Endothelial cell (in vitro differentiated cells): ENCODE data around the gene NMNAT1. TPM values are rescaled to one million over a fixed set of nuclear protein-coding genes. Genes with fewer than 3 reads are reported as not detected.
"Not testable (repeated sequence)": the region's sequence is repeated elsewhere in the genome, so short reads cannot be mapped to it uniquely, and the experiment has no call there.

ENCODE experiments used
- DNase-seq: peaks from one replicate; pipeline ENCODE4 v3.0.0; 2021; ENCODE audit warnings: low spot score
- H3K27ac Mint-ChIP-seq: one replicate; pipeline ENCODE4 v1.8.0; 2021; ENCODE audit warnings: mixed read lengths, inconsistent platforms; ENCODE audit not compliant: unreplicated experiment
- H3K27me3 Mint-ChIP-seq: one replicate; pipeline ENCODE4 v1.8.0; 2021; ENCODE audit warnings: mild to moderate bottlenecking, moderate library complexity, mixed read lengths, inconsistent platforms; ENCODE audit not compliant: unreplicated experiment
- H3K36me3 Mint-ChIP-seq: one replicate; pipeline ENCODE4 v1.8.0; 2021; ENCODE audit warnings: mild to moderate bottlenecking, low read depth, mixed read lengths, inconsistent platforms; ENCODE audit not compliant: unreplicated experiment
- H3K4me1 Mint-ChIP-seq: one replicate; pipeline ENCODE4 v1.8.0; 2021; ENCODE audit warnings: mild to moderate bottlenecking, mixed read lengths, inconsistent platforms; ENCODE audit not compliant: unreplicated experiment
- H3K4me3 Mint-ChIP-seq: one replicate; pipeline ENCODE4 v1.8.0; 2021; ENCODE audit warnings: mild to moderate bottlenecking, mixed read lengths, inconsistent platforms; ENCODE audit not compliant: unreplicated experiment
- H3K9me3 Mint-ChIP-seq: one replicate; pipeline ENCODE4 v1.8.0; 2021; ENCODE audit warnings: mixed read lengths, inconsistent platforms; ENCODE audit not compliant: unreplicated experiment
- total RNA-seq: library from RNA; stranded (reverse); fragmentation: NEBNext Ultra II Directional; extraction: Animal tissue kit (Norgen Biotek cat#: 25700); gene quantifications from one replicate; pipeline ENCODE4 v1.2.1, GENCODE V29; 2021; ENCODE audit not compliant: unreplicated experiment
- TF ChIP-seq, protein P1 (sequence below): fragments of 200-600 bp; sonication (generic); IDR thresholded peaks from one replicate; pipeline ENCODE4 v1.5.0; 2021; ENCODE audit warnings: antibody characterized with exemption; ENCODE audit not compliant: unreplicated experiment

The NMNAT1 gene
- total RNA-seq, 1 donor from 2014 or later, result 15.9 TPM

DNA sequence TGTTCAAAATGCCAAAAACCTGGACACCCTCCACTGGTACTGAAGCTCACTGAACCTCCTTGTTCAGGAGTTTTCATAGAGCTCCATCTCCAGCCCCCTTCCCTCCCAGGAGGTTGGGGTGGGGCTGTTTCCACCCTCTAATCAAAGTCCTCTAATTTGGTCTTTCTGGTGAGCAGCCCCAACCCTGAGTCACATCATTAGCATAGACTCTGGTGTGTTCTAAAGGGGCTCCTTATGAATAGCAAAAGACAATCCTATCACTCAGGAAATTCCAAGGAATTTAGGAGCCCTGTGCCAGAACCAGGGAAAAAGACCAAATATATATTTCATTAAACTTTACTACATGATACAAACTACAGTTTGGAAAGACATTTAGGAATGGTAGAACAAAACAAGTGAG lies 76.3 kb downstream of the NMNAT1 start:
- H3K27ac Mint-ChIP-seq, result no peak overlapping the region
- DNase-seq, result no peak
- no peak overlapping the region for H3K4me3 Mint-ChIP-seq
- H3K36me3 Mint-ChIP-seq, result no peaks in the 10 kb centered on the region
- TF ChIP-seq, protein P1, sequence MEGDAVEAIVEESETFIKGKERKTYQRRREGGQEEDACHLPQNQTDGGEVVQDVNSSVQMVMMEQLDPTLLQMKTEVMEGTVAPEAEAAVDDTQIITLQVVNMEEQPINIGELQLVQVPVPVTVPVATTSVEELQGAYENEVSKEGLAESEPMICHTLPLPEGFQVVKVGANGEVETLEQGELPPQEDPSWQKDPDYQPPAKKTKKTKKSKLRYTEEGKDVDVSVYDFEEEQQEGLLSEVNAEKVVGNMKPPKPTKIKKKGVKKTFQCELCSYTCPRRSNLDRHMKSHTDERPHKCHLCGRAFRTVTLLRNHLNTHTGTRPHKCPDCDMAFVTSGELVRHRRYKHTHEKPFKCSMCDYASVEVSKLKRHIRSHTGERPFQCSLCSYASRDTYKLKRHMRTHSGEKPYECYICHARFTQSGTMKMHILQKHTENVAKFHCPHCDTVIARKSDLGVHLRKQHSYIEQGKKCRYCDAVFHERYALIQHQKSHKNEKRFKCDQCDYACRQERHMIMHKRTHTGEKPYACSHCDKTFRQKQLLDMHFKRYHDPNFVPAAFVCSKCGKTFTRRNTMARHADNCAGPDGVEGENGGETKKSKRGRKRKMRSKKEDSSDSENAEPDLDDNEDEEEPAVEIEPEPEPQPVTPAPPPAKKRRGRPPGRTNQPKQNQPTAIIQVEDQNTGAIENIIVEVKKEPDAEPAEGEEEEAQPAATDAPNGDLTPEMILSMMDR, result no peak
- H3K9me3 Mint-ChIP-seq, result no peaks in the 10 kb centered on the region
- no peaks in the 10 kb centered on the region for H3K27me3 Mint-ChIP-seq
- no peaks in the 10 kb centered on the region for H3K4me1 Mint-ChIP-seq

GRCh38 chr1:10020086-10020485 lies 76.8 kb downstream of the NMNAT1 start:
- Mint-ChIP-seq H3K27me3 (no peaks in the 10 kb centered on the region), H3K9me3 (no peaks in the 10 kb centered on the region), H3K4me1 (no peaks in the 10 kb centered on the region), H3K36me3 (no peaks in the 10 kb centered on the region), H3K4me3 (no peak overlapping the region), H3K27ac (no peak overlapping the region)
- TF ChIP-seq, protein P1, result no peak
- DNase-seq, result no peak

DNA sequence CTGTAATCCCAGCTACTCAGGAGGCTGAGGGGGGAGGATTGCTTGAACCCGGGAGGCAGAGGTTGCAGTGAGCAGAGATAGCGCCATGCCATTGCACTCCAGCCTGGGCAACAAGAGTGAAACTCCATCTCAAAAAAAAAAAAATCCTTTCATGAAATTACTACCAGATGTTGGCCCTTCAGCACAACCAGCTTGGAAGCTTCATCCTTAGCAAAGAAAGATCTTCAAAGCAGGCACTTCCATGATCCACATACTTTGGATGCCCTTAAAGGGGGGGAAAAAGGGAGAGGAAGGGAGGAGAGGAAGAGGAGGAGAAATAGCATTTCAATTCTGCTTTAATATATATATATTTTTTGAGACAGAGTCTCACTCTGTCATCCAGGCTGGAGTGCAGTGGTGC lies 77.4 kb downstream of the NMNAT1 start:
- not testable (repeated sequence) for DNase-seq, H3K27me3 Mint-ChIP-seq, H3K9me3 Mint-ChIP-seq, H3K4me1 Mint-ChIP-seq, H3K4me3 Mint-ChIP-seq, H3K36me3 Mint-ChIP-seq, H3K27ac Mint-ChIP-seq

- not testable (repeated sequence) for H3K36me3 Mint-ChIP-seq, H3K27ac Mint-ChIP-seq, H3K9me3 Mint-ChIP-seq, H3K4me1 Mint-ChIP-seq, H3K4me3 Mint-ChIP-seq, H3K27me3 Mint-ChIP-seq, DNase-seq
Measured at GRCh38 chr1:10021992-10022391, 78.7 kb downstream of the NMNAT1 start.

- TF ChIP-seq, protein P1, result no peak
- Mint-ChIP-seq H3K9me3 (no peaks in the 10 kb centered on the region), H3K27ac (no peak overlapping the region), H3K27me3 (no peaks in the 10 kb centered on the region), H3K4me3 (no peak overlapping the region), H3K36me3 (no peaks in the 10 kb centered on the region), H3K4me1 (no peaks in the 10 kb centered on the region)
- no peak for DNase-seq
Measured at GRCh38 chr1:10022656-10023055, 79.4 kb downstream of the NMNAT1 start.

DNA sequence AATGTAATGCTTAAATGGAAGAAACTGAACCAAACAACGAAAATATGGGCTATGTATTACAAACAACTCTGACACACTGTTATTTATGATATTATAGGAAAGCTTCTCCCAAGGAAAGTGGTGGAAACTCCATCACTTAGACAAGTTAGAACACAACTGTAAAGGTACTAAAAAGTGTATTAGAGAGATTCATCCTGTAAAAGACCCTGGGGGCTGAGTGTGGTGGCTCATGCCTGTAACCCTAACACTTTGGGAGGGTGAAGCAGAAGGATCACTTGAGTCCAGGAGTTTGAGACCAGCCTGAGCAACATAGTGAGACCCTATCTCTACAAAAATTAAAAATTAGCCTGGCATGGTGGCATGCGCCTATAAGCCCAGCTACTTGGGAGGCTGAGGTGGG lies 82.1 kb downstream of the NMNAT1 start:
- no peaks in the 10 kb centered on the region for H3K4me1 Mint-ChIP-seq
- TF ChIP-seq, protein P1, result no peak
- DNase-seq, result no peak
- no peaks in the 10 kb centered on the region for H3K36me3 Mint-ChIP-seq
- H3K9me3 Mint-ChIP-seq, result no peaks in the 10 kb centered on the region
- no peak overlapping the region for H3K27ac Mint-ChIP-seq
- H3K4me3 Mint-ChIP-seq, result no peak overlapping the region
- H3K27me3 Mint-ChIP-seq, result no peaks in the 10 kb centered on the region
